HepG2 (cell line): ENCODE measurements around the gene CXADR. TPM values are rescaled to one million over a fixed set of nuclear protein-coding genes. Genes with fewer than 3 reads are reported as not detected.

Experiments used
- ATAC-seq: fragments of 200-7000 bp; cut with Tn5 transposase; 3 replicates; pipeline ENCODE4 v1.9.1; 2020; ENCODE audit warnings: mild to moderate bottlenecking, moderate library complexity
- BruUV-seq: library from RNA; stranded (reverse); fragments of 400-500 nt; replicated peaks from 2 replicates; lab custom pipeline; 2021; lab: Mats Ljungman, UMichigan
- CTCF ChIA-PET: fragments of 300-600 bp; formaldehyde crosslinking; extraction: SDS; loops from one replicate; lab custom pipeline; 2021; ENCODE audit warnings: low total read pairs, inconsistent platforms, low intra/inter-chr PET ratio; lab: Yijun Ruan, JAX
- POLR2A ChIA-PET: fragments of 350-600 bp; sonication (Branson Sonifier 250); formaldehyde crosslinking; loops from one replicate; lab custom pipeline; 2020; ENCODE audit warnings: antibody characterized with exemption, inconsistent platforms; lab: Yijun Ruan, JAX
- DNase-seq: peaks from one replicate; pipeline ENCODE4 v3.0.0-alpha.2; 2015; ENCODE audit warnings: low spot score
- FAIRE-seq: peaks from 3 replicates; lab custom pipeline; 2011; peaks lifted over from hg19 to GRCh38; lab: Jason Lieb, UNC
- H2AFZ ChIP-seq: one replicate; pipeline ENCODE4 v1.6.1; 2011; ENCODE audit warnings: low read length, inconsistent platforms
- H3K27ac ChIP-seq: fragments of 300-600 bp; 3 replicates; pipeline ENCODE4 v1.8.0; 2011; ENCODE audit warnings: mixed run types, mild to moderate bottlenecking, mixed read lengths, low read length, inconsistent platforms; ENCODE audit not compliant: insufficient read depth; ENCODE audit errors: extremely low read length
- H3K27me3 ChIP-seq, 2 experiments: fragments of 200-600 bp in 1 of 2; 2 replicates in 1 of 2; 3 replicates in 1 of 2; pipeline versions ENCODE4 v1.6.0 to v1.8.0; 2011; ENCODE audit warnings: low read length in 2 of 2, mild to moderate bottlenecking in 2 of 2, moderate library complexity in 2 of 2, inconsistent platforms in 1 of 2; ENCODE audit not compliant: insufficient read depth in 2 of 2, control insufficient read depth in 1 of 2
- H3K36me3 ChIP-seq, 2 experiments: fragments of 200-600 bp in 1 of 2; replicated peaks in 1 of 2; 2 replicates in 1 of 2; 3 replicates in 1 of 2; pipeline versions ENCODE4 v1.5.1 to v1.8.0; 2011; ENCODE audit warnings: low read length in 2 of 2, inconsistent platforms in 1 of 2; ENCODE audit not compliant: insufficient read depth in 2 of 2, control insufficient read depth in 1 of 2
- H3K4me1 ChIP-seq: 2 replicates; pipeline ENCODE4 v1.5.1; 2012; ENCODE audit warnings: low read length, inconsistent platforms; ENCODE audit not compliant: insufficient read depth
- H3K4me2 ChIP-seq: 2 replicates; pipeline ENCODE4 v1.6.0; 2011; ENCODE audit warnings: low read depth, low read length, inconsistent platforms
- H3K4me3 ChIP-seq, 3 experiments: fragments of 200-600 bp in 1 of 3; sonication (generic), shearing (Covaris generic) in 1 of 3; replicated peaks in 1 of 3; 2 replicates each; pipeline ENCODE4 v1.5.1; 2011 to 2016; ENCODE audit warnings: low read length in 3 of 3, inconsistent platforms in 2 of 3, low read depth in 2 of 3, mild to moderate bottlenecking in 2 of 3, control low read depth in 1 of 3, mixed read lengths in 1 of 3; ENCODE audit not compliant: insufficient read depth in 1 of 3
- H3K79me2 ChIP-seq: one replicate; pipeline ENCODE4 v1.6.1; 2011; ENCODE audit warnings: low read length, inconsistent platforms; ENCODE audit not compliant: insufficient read depth
- H3K9ac ChIP-seq: 2 replicates; pipeline ENCODE4 v1.6.0; 2011; ENCODE audit warnings: mild to moderate bottlenecking, low read depth, low read length, inconsistent platforms; ENCODE audit not compliant: insufficient read depth
- H3K9me3 ChIP-seq: 2 replicates; pipeline ENCODE4 v1.5.1; 2012; ENCODE audit warnings: mild to moderate bottlenecking, low read length
- H4K20me1 ChIP-seq: 2 replicates; pipeline ENCODE4 v1.6.0; 2011; ENCODE audit warnings: inconsistent platforms, mild to moderate bottlenecking, low read length, moderate library complexity; ENCODE audit not compliant: insufficient read depth
- SP5 ChIP-seq: IDR thresholded peaks from 2 replicates; pipeline ENCODE4 v1.6.1; 2016; ENCODE audit warnings: low read depth, borderline replicate concordance
- TERF1 ChIP-seq: sonication (generic); formaldehyde crosslinking; IDR thresholded peaks from 2 replicates; pipeline ENCODE4 v1.8.0; 2022; ENCODE audit warnings: mild to moderate bottlenecking, missing genetic modification reagents, moderate library complexity
- ZNF224 ChIP-seq: sonication (generic); formaldehyde crosslinking; IDR thresholded peaks from 2 replicates; pipeline ENCODE4 v1.5.0; 2020; ENCODE audit warnings: mild to moderate bottlenecking, missing genetic modification reagents
- ZNF691 ChIP-seq: sonication (generic); formaldehyde crosslinking; IDR thresholded peaks from 2 replicates; pipeline ENCODE4 v1.4.0; 2020; ENCODE audit warnings: missing genetic modification reagents, low read depth, mild to moderate bottlenecking, borderline replicate concordance
- ZNF800 ChIP-seq: sonication (generic); formaldehyde crosslinking; IDR thresholded peaks from 2 replicates; pipeline ENCODE4 v1.4.0; 2020; ENCODE audit warnings: missing genetic modification reagents
- WGBS: methylation state at CpG from one replicate; pipeline ENCODE4 v1.1.6; 2017; ENCODE audit warnings: low lambda C conversion rate; 5-methylcytosine and 5-hydroxymethylcytosine counted together
- in situ Hi-C: cut with HindIII; loops from 2 replicates; pipeline ENCODE4 v1.10.0; 2017; ENCODE audit warnings: low pct_unique_long_range_greater_than_20kb; ENCODE audit not compliant: extremely low pct_ligation_motif_present
- intact Hi-C: fragments of 100-400 bp; cut with micrococcal nuclease; formaldehyde crosslinking; loops from one replicate; pipeline ENCODE4 v1.10.0; 2022; ENCODE audit not compliant: unreplicated experiment
- polyA plus RNA-seq, 8 experiments: library from polyadenylated mRNA; depleted of rRNA in 3 of 8; stranded (reverse) in 7 of 8; unstranded in 1 of 8; fragments of >200 nt; fragmentation: Illumina TruSeq in 4 of 8; extraction: Trizol in 4 of 8; gene quantifications; 2 replicates each; pipeline versions ENCODE4 v1.2.1 to v1.2.3, GENCODE V29; 2011 to 2016; ENCODE audit warnings: low read depth in 4 of 8, missing spikeins in 1 of 8, mixed read lengths in 1 of 8; ENCODE audit not compliant: insufficient read depth in 1 of 8
- total RNA-seq, 5 experiments: library from RNA; depleted of rRNA; stranded (reverse); fragments of >200 nt; fragmentation: Illumina TruSeq; extraction: Trizol; gene quantifications; 2 replicates each; pipeline ENCODE4 v1.2.3, GENCODE V29; 2016; ENCODE audit warnings: low read depth in 1 of 5

The CXADR gene
- total and polyA plus RNA-seq, 2 of the 13 experiments (the other 11 are each of a cell fraction or from before 2014, with no cell fraction given) = 86.8 to 110 TPM

GRCh38 chr21:17631195-17631594 lies 118.4 kb downstream of the CXADR start:
- Histone ChIP-seq H3K79me2 (no peaks in the 10 kb centered on the region), H3K4me2 (no peak overlapping the region), H3K9ac (no peak overlapping the region), H3K27me3 (no peaks in the 10 kb centered on the region), H3K4me3 (no peak overlapping the region), H3K4me1 (no peaks in the 10 kb centered on the region), H3K36me3 (no peaks in the 10 kb centered on the region), H3K27ac (no peak overlapping the region), H2AFZ (no peak overlapping the region), H4K20me1 (no peaks in the 10 kb centered on the region), H3K9me3 (no peaks in the 10 kb centered on the region)
- no peak for FAIRE-seq
- ChIA-PET CTCF (no interaction called here), POLR2A (no interaction called here)
- intact Hi-C loops = no loop called here
- ATAC-seq = no peak
- BruUV-seq = no TSS peak
- 32% methylated on average over 4 of the region's 4 CpGs for WGBS
- in situ Hi-C loops = no loop called here
- no peak for DNase-seq
- no peak for TF ChIP-seq ZNF800 (CRISPR knock-in tag)

GRCh38 chr21:17636711-17637110 lies 123.9 kb downstream of the CXADR start:
- FAIRE-seq (no peak), ATAC-seq (no peak), DNase-seq (no peak)
- H3K4me2 ChIP-seq = no peak overlapping the region
- H3K9ac ChIP-seq = no peak overlapping the region
- POLR2A ChIA-PET = no interaction called here
- H3K36me3 ChIP-seq = no peaks in the 10 kb centered on the region
- in situ Hi-C loops (no loop called here), intact Hi-C loops (no loop called here)
- H3K9me3 ChIP-seq = no peaks in the 10 kb centered on the region
- CTCF ChIA-PET = no interaction called here
- no peaks in the 10 kb centered on the region for H3K79me2 ChIP-seq
- no peaks in the 10 kb centered on the region for H4K20me1 ChIP-seq
- BruUV-seq = no TSS peak
- no peak overlapping the region for H2AFZ ChIP-seq
- WGBS = 77% methylated on average over 4 of the region's 4 CpGs
- no peaks in the 10 kb centered on the region; a peak in 1 of 5 replicates for H3K27me3 ChIP-seq
- H3K27ac ChIP-seq = no peak overlapping the region
- H3K4me1 ChIP-seq = no peaks in the 10 kb centered on the region
- TF ChIP-seq ZNF224 (CRISPR knock-in tag) = no peak
- no peak for TF ChIP-seq SP5 (CRISPR knock-in tag)
- no peak for TF ChIP-seq TERF1 (CRISPR knock-in tag)
- no peak for TF ChIP-seq ZNF691 (CRISPR knock-in tag)
- TF ChIP-seq, all 625 proteins: peak for 0
- no peak overlapping the region for H3K4me3 ChIP-seq
